PC-3 (cell line): ENCODE data around the gene FEM1A. TPM values are rescaled to one million over a fixed set of nuclear protein-coding genes. Genes with fewer than 3 reads are reported as not detected.

Experiments
- ATAC-seq: fragments of 200-7000 bp; cut with Tn5 transposase; 2 replicates; pipeline ENCODE4 v1.9.1; 2020; ENCODE audit warnings: mild to moderate bottlenecking, moderate library complexity
- BruUV-seq: library from RNA; stranded (reverse); fragments of 400-500 nt; replicated peaks from 2 replicates; lab custom pipeline; 2021; lab: Mats Ljungman, UMichigan
- CTCF ChIA-PET: fragments of 300-600 bp; sonication (Branson Sonifier 250); formaldehyde crosslinking; loops from one replicate; lab custom pipeline; 2022; ENCODE audit warnings: antibody characterized with exemption; lab: Charles Lee
- POLR2A ChIA-PET: fragments of 300-600 bp; sonication (Branson Sonifier 250); formaldehyde crosslinking; loops from one replicate; lab custom pipeline; 2022; ENCODE audit warnings: antibody characterized with exemption; ENCODE audit not compliant: unreplicated experiment; lab: Charles Lee
- DNase-seq: peaks from one replicate; pipeline ENCODE4 v3.0.0-alpha.2; 2015
- H2AFZ ChIP-seq: fragments of 300-600 bp; sonication (generic); 2 replicates; pipeline ENCODE4 v1.6.0; 2016; ENCODE audit warnings: antibody characterized with exemption, low read length
- H3F3A ChIP-seq: fragments of 300-600 bp; sonication (generic); one replicate; pipeline ENCODE4 v1.6.0; 2017; ENCODE audit warnings: antibody characterized with exemption, low read length, control low read depth, mild to moderate bottlenecking; ENCODE audit not compliant: unreplicated experiment
- H3K27ac ChIP-seq: fragments of 300-600 bp; sonication (generic); 2 replicates; pipeline ENCODE4 v1.5.1; 2016; ENCODE audit warnings: mild to moderate bottlenecking, low read length
- H3K27me3 ChIP-seq: fragments of 300-600 bp; sonication (generic); 2 replicates; pipeline ENCODE4 v1.6.1; 2016; ENCODE audit warnings: low read length, mixed read lengths
- H3K36me3 ChIP-seq: fragments of 300-600 bp; sonication (generic); 2 replicates; pipeline ENCODE4 v1.6.1; 2016; ENCODE audit warnings: low read depth, mixed run types, low read length, mixed read lengths
- H3K4me1 ChIP-seq: fragments of 300-600 bp; sonication (generic); 2 replicates; pipeline ENCODE4 v1.5.1; 2016; ENCODE audit warnings: low read length; ENCODE audit not compliant: insufficient read depth
- H3K4me2 ChIP-seq: fragments of 300-600 bp; sonication (generic); 2 replicates; pipeline ENCODE4 v1.6.0; 2016; ENCODE audit warnings: low read length
- H3K4me3 ChIP-seq: fragments of 300-600 bp; sonication (generic); 2 replicates; pipeline ENCODE4 v1.5.1; 2016; ENCODE audit warnings: mild to moderate bottlenecking, low read length, mixed read lengths
- H3K79me2 ChIP-seq: fragments of 300-600 bp; sonication (generic); 2 replicates; pipeline ENCODE4 v1.6.1; 2017; ENCODE audit warnings: low read length, mixed read lengths
- H3K9ac ChIP-seq: fragments of 300-600 bp; sonication (generic); 2 replicates; pipeline ENCODE4 v1.6.0; 2016; ENCODE audit warnings: mild to moderate bottlenecking, low read length
- H3K9me2 ChIP-seq: fragments of 300-600 bp; sonication (generic); replicated peaks from 2 replicates; pipeline ENCODE4 v1.6.1; 2016; ENCODE audit warnings: mixed run types, low read length, mixed read lengths
- H3K9me3 ChIP-seq: fragments of 300-600 bp; sonication (generic); 2 replicates; pipeline ENCODE4 v1.6.1; 2016; ENCODE audit warnings: low read length, mixed read lengths
- H4K20me1 ChIP-seq: fragments of 300-600 bp; sonication (generic); 2 replicates; pipeline ENCODE4 v1.6.1; 2016; ENCODE audit warnings: low read length, mixed read lengths
- CTCF ChIP-seq: fragments of 300-600 bp; sonication (generic); conservative IDR thresholded peaks from 2 replicates; pipeline ENCODE4 v1.5.1; 2017; ENCODE audit warnings: antibody characterized with exemption, low read depth, mild to moderate bottlenecking, low read length
- EZH2 ChIP-seq: fragments of 300-600 bp; sonication (generic); IDR thresholded peaks from one replicate; pipeline ENCODE4 v1.6.1; 2017; ENCODE audit warnings: antibody characterized with exemption, mild to moderate bottlenecking, low read length; ENCODE audit not compliant: unreplicated experiment
- EZH2phosphoT487 ChIP-seq: fragments of 300-600 bp; sonication (generic); IDR thresholded peaks from 2 replicates; pipeline ENCODE4 v1.6.1; 2018; ENCODE audit warnings: mild to moderate bottlenecking, antibody characterized with exemption, low read length, borderline replicate concordance
- intact Hi-C: fragments of 100-400 bp; cut with micrococcal nuclease; formaldehyde crosslinking; loops from 2 replicates; pipeline ENCODE4 v1.9.0; 2023
- total RNA-seq: library from RNA; depleted of rRNA; stranded (reverse); fragments of >200 nt; gene quantifications from 2 replicates; pipeline ENCODE4 v1.2.3, GENCODE V29; 2014

The FEM1A gene
- total RNA-seq, 1 experiment from 2014 or later: 28.1 TPM

- ChIA-PET POLR2A (no interaction called here), CTCF (no interaction called here)
- H3K4me3 ChIP-seq: no peak overlapping the region
These were observed 18.4 kb upstream of the FEM1A start for GRCh38 chr19:4773047-4773640.

GRCh38 chr19:4774136-4774535 is 17.4 kb upstream of the FEM1A start:
- Histone ChIP-seq H3K4me1 (no peaks in the 10 kb centered on the region), H3K9me3 (no peaks in the 10 kb centered on the region), H2AFZ (no peak overlapping the region), H4K20me1 (no peaks in the 10 kb centered on the region), H3K4me3 (no peak overlapping the region), H3K9me2 (no peaks in the 10 kb centered on the region), H3K27ac (no peak overlapping the region), H3K9ac (no peak overlapping the region), H3K36me3 (no peaks in the 10 kb centered on the region), H3F3A (peaks cover 3% of the 10 kb centered on the region), H3K79me2 (no peaks in the 10 kb centered on the region), H3K4me2 (no peak overlapping the region), H3K27me3 (peaks cover 4% of the 10 kb centered on the region; the same call in 1 of the 2 replicates)
- BruUV-seq: no TSS peak
- intact Hi-C loops: no loop called here
- ChIA-PET CTCF (no interaction called here), POLR2A (no interaction called here)
- no peak for DNase-seq
- TF ChIP-seq CTCF (no peak), EZH2phosphoT487 (no peak), EZH2 (no peak)
- no peak for ATAC-seq

More at GRCh38 chr19:4773047-4773640, 18.4 kb upstream of the FEM1A start:
- Histone ChIP-seq H3K9me2 (no peaks in the 10 kb centered on the region), H3K4me1 (no peaks in the 10 kb centered on the region), H3K4me2 (no peak overlapping the region), H3F3A (peaks cover 5% of the 10 kb centered on the region), H3K9me3 (no peaks in the 10 kb centered on the region), H2AFZ (no peak overlapping the region), H3K9ac (no peak overlapping the region), H3K36me3 (no peaks in the 10 kb centered on the region), H3K27me3 (peaks cover 4% of the 10 kb centered on the region; the same call in 1 of the 2 replicates), H3K79me2 (no peaks in the 10 kb centered on the region), H4K20me1 (no peaks in the 10 kb centered on the region), H3K27ac (no peak overlapping the region)
- TF ChIP-seq CTCF (no peak), EZH2phosphoT487 (no peak), EZH2 (no peak)
- BruUV-seq: no TSS peak
- ATAC-seq (no peak), DNase-seq (no peak)
- intact Hi-C loops: no loop called here

- Histone ChIP-seq H2AFZ (no peak overlapping the region), H3K27ac (no peak overlapping the region), H3K36me3 (no peaks in the 10 kb centered on the region), H3K4me3 (no peak overlapping the region), H4K20me1 (no peaks in the 10 kb centered on the region), H3K27me3 (peaks cover 4% of the 10 kb centered on the region; the same call in 1 of the 2 replicates), H3K9ac (no peak overlapping the region), H3K79me2 (no peaks in the 10 kb centered on the region), H3K9me2 (no peaks in the 10 kb centered on the region), H3K4me1 (no peaks in the 10 kb centered on the region), H3K9me3 (no peaks in the 10 kb centered on the region), H3K4me2 (no peak overlapping the region), H3F3A (no peaks in the 10 kb centered on the region)
- CTCF ChIA-PET: no interaction called here
- POLR2A ChIA-PET: no interaction called here
- DNase-seq (no peak), ATAC-seq (no peak)
- intact Hi-C loops: no loop called here
- BruUV-seq: no TSS peak
- TF ChIP-seq EZH2 (no peak), EZH2phosphoT487 (no peak), CTCF (no peak)
These were observed 15.8 kb upstream of the FEM1A start for GRCh38 chr19:4775627-4776152.
